A549 treated with GW870086 at 1 μM for 4 hours (cell line): ENCODE results near the gene HERC4. TPM values are rescaled to one million over a fixed set of nuclear protein-coding genes. Genes with fewer than 3 reads are reported as not detected.

Experiments used
- total RNA-seq: library from RNA; stranded (reverse); fragments of 200-300 nt; extraction: Qiagen RNA extraction; gene quantifications from 5 replicates; pipeline ENCODE4 v1.2.3, GENCODE V29; 2022; ENCODE audit warnings: low read depth

Gene HERC4
- 21.2 to 31.3 TPM (median 28.8 TPM) in 5 replicates for total RNA-seq

GRCh38 chr10:68074775-68075549 is at the start of gene HERC4:
Gene HERC4 (minus strand): TSS chr10:68075283. CDS start chr10:68073108, 2,175 bp downstream.

GRCh38 chr10:68109331-68109730 is 34.2 kb upstream of the HERC4 start, which contains the start of gene MYPN:
Gene MYPN (plus strand): TSS chr10:68109488. CDS start chr10:68121439, 11,951 bp downstream.

GRCh38 chr10:67884313-67884841 is 190.7 kb downstream of the HERC4 start, which contains the start of gene SIRT1:
Gene SIRT1 (plus strand): TSS chr10:67884656. CDS start chr10:67884722, 66 bp downstream.

Other genes with a start within 250 kb of the HERC4 start
- 59.2 to 73.8 TPM (median 66.7 TPM) in 5 replicates for gene DNAJC12, start 237.1 kb downstream of the HERC4 start, total RNA-seq
- gene SIRT1, start 190.6 kb downstream of the HERC4 start, total RNA-seq: 18.6 to 22.3 TPM (median 22.0 TPM) in 5 replicates
- 2.0 to 2.9 TPM (median 2.3 TPM) in 5 replicates for gene MYPN, start 34.2 kb upstream of the HERC4 start, total RNA-seq
- gene ATOH7, start 156.8 kb upstream of the HERC4 start, total RNA-seq: 0.17 to 0.34 TPM (median 0.18 TPM) in 5 replicates